Natural killer cell (primary cell): ENCODE measurements around the gene MRPL24. TPM values are rescaled to one million over a fixed set of nuclear protein-coding genes. Genes with fewer than 3 reads are reported as not detected.

Experiments
- ATAC-seq, 3 donors: fragments of 150-1000 bp in 2 of 3; fragments of 200-7000 bp in 1 of 3; cut with Tn5 transposase; 1 replicate in 1 of 3; 2 replicates in 2 of 3; pipeline ENCODE4 v1.10.0; 2021; ENCODE audit warnings: mild to moderate bottlenecking in 2 of 3, moderate library complexity in 2 of 3
- DNase-seq, 2 donors: peaks; one replicate each; pipeline versions ENCODE4 v3.0.0 to v3.0.0-alpha.2; 2013 to 2021; ENCODE audit warnings: mixed read lengths in 1 of 2
- H3K27ac ChIP-seq: one replicate; pipeline ENCODE4 v1.5.1; 2013; ENCODE audit warnings: mild to moderate bottlenecking, low read length
- H3K27me3 ChIP-seq: one replicate; pipeline ENCODE4 v1.6.1; 2013; ENCODE audit warnings: low read length; ENCODE audit not compliant: control insufficient read depth, insufficient read depth
- H3K36me3 ChIP-seq: one replicate; pipeline ENCODE4 v1.6.1; 2013; ENCODE audit warnings: low read length; ENCODE audit not compliant: control insufficient read depth, insufficient read depth
- H3K4me1 ChIP-seq: one replicate; pipeline ENCODE4 v1.6.1; 2013; ENCODE audit warnings: low read length; ENCODE audit not compliant: control insufficient read depth, insufficient read depth
- H3K4me3 ChIP-seq: one replicate; pipeline ENCODE4 v1.5.1; 2013; ENCODE audit warnings: low read length
- H3K9me3 ChIP-seq: one replicate; pipeline ENCODE4 v1.6.1; 2013; ENCODE audit warnings: low read length; ENCODE audit not compliant: control insufficient read depth, insufficient read depth
- H3K27ac Mint-ChIP-seq, 2 donors: one replicate each; pipeline ENCODE4 v1.8.0; 2022; ENCODE audit warnings: mild to moderate bottlenecking in 2 of 2, mixed read lengths in 2 of 2, moderate library complexity in 1 of 2
- H3K27me3 Mint-ChIP-seq, 2 donors: one replicate each; pipeline ENCODE4 v1.8.0; 2022; ENCODE audit warnings: low read depth in 2 of 2, mixed read lengths in 2 of 2
- H3K36me3 Mint-ChIP-seq: one replicate; pipeline ENCODE4 v1.8.0; 2022; ENCODE audit warnings: mixed read lengths
- H3K4me1 Mint-ChIP-seq, 2 donors: one replicate each; pipeline ENCODE4 v1.8.0; 2022; ENCODE audit warnings: mixed read lengths in 2 of 2
- H3K4me3 Mint-ChIP-seq: one replicate; pipeline ENCODE4 v1.8.0; 2022; ENCODE audit warnings: mild to moderate bottlenecking, moderate library complexity, mixed read lengths
- H3K9me3 Mint-ChIP-seq, 2 donors: one replicate each; pipeline ENCODE4 v1.8.0; 2022; ENCODE audit warnings: mixed read lengths in 2 of 2
- CTCF ChIP-seq: fragments of 200-600 bp; IDR thresholded peaks from one replicate; pipeline ENCODE4 v1.8.0; 2022; ENCODE audit warnings: antibody characterized with exemption
- WGBS: methylation state at CpG from one replicate; pipeline ENCODE4 v1.1.7; 2013; ENCODE audit warnings: missing lambda C conversion rate; ENCODE audit not compliant: insufficient coverage; 5-methylcytosine and 5-hydroxymethylcytosine counted together
- intact Hi-C: fragments of 100-400 bp; cut with micrococcal nuclease; formaldehyde crosslinking; loops from one replicate; pipeline ENCODE4 v1.14.2; 2022
- total RNA-seq, 4 donors: library from RNA; stranded (reverse); fragments of 120-200 nt in 1 of 4; gene quantifications; one replicate each; pipeline versions ENCODE4 v1.2.3 to v1.2.4, GENCODE V29; 2013 to 2022

The MRPL24 gene
- total RNA-seq, 3 donors from 2014 or later (not counting 1 experiment from before 2014, with no cell fraction given), result 15.9 to 19.7 (median 18.7) TPM

GRCh38 chr1:156700736-156701531, 40.0 kb downstream of the MRPL24 start:
- no peak overlapping the region for H3K27ac Mint-ChIP-seq
- H3K4me1 Mint-ChIP-seq, result peaks cover 9 to 19% of the 10 kb centered on the region in 2 donors
- H3K27me3 ChIP-seq, result peaks cover 35% of the 10 kb centered on the region
- H3K36me3 ChIP-seq, result no peaks in the 10 kb centered on the region
- peaks cover 19% of the 10 kb centered on the region for H3K4me1 ChIP-seq
- intact Hi-C loops, result no loop called here
- peaks cover 30 to 36% of the 10 kb centered on the region in 2 donors for H3K27me3 Mint-ChIP-seq
- H3K4me3 ChIP-seq, result no peak overlapping the region
- no peaks in the 10 kb centered on the region for H3K36me3 Mint-ChIP-seq
- H3K4me3 Mint-ChIP-seq, result no peak overlapping the region
- H3K27ac ChIP-seq, result no peak overlapping the region
- ATAC-seq (no peak), DNase-seq (no peak)
- no peak for TF ChIP-seq CTCF
- WGBS, result 74% methylated on average over 5 of the region's 8 CpGs
- H3K9me3 ChIP-seq, result no peaks in the 10 kb centered on the region
- no peaks in the 10 kb centered on the region for H3K9me3 Mint-ChIP-seq

- Histone ChIP-seq H3K27me3 (peaks cover 23% of the 10 kb centered on the region), H3K4me1 (no peaks in the 10 kb centered on the region), H3K4me3 (no peak overlapping the region), H3K9me3 (no peaks in the 10 kb centered on the region), H3K36me3 (no peaks in the 10 kb centered on the region), H3K27ac (no peak overlapping the region)
- no peak for TF ChIP-seq CTCF
- ATAC-seq (no peak), DNase-seq (no peak)
- 73% methylated on average over 1 of the region's 1 CpG for WGBS
- Mint-ChIP-seq H3K9me3 (no peaks in the 10 kb centered on the region), H3K4me1 (peaks cover 0 to under 1% of the 10 kb centered on the region in 2 donors), H3K4me3 (no peak overlapping the region), H3K36me3 (no peaks in the 10 kb centered on the region), H3K27ac (no peak overlapping the region), H3K27me3 (peaks cover 29 to 36% of the 10 kb centered on the region in 2 donors)
- intact Hi-C loops, result no loop called here
Observed at GRCh38 chr1:156698995-156699394, 41.9 kb downstream of the MRPL24 start.

GRCh38 chr1:156697481-156697880, 43.4 kb downstream of the MRPL24 start:
- intact Hi-C loops, result no loop called here
- H3K36me3 ChIP-seq, result no peaks in the 10 kb centered on the region
- no peak for ATAC-seq
- H3K27ac Mint-ChIP-seq, result no peak overlapping the region
- H3K27ac ChIP-seq, result no peak overlapping the region
- H3K4me3 Mint-ChIP-seq, result no peak overlapping the region
- TF ChIP-seq CTCF, result no peak
- H3K27me3 Mint-ChIP-seq, result peaks cover 28 to 31% of the 10 kb centered on the region in 2 donors
- H3K9me3 Mint-ChIP-seq, result no peaks in the 10 kb centered on the region
- H3K4me1 Mint-ChIP-seq, result peaks cover 0 to 8% of the 10 kb centered on the region in 2 donors
- no peak overlapping the region for H3K4me3 ChIP-seq
- no peaks in the 10 kb centered on the region for H3K9me3 ChIP-seq
- H3K36me3 Mint-ChIP-seq, result no peaks in the 10 kb centered on the region
- H3K27me3 ChIP-seq, result peaks cover 25% of the 10 kb centered on the region
- DNase-seq, result no peak
- WGBS, result 92% methylated on average over 8 of the region's 8 CpGs
- H3K4me1 ChIP-seq, result no peaks in the 10 kb centered on the region
